ENCODE measurements around the gene RIGI. TPM values are rescaled to one million over a fixed set of nuclear protein-coding genes. Genes with fewer than 3 reads are reported as not detected.

Gene RIGI
- polyA plus RNA-seq, 1 of the 3 experiments (the other 2 are of a cell fraction): 1.5 TPM

DNA sequence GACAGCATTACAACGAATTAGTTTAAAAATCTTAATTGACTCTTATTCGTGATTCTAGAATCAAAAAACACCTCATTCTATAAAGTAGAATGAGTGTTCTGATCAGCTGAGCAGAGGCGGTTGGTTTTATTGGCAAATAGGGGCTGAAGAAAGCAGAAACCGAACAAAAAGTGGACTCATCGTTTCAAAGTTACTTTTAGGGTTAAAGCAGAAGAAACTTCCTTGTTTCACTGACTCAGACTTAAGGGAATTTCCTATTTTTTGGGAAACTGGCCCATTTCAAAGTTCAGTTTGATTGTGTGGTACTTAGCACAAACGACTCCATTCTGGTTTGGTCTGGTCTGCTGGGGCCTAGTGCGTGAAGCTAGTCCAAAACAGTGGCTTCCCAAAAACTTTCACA lies 47.8 kb upstream of the RIGI start:
- 88% methylated on average over 7 of the region's 7 CpGs for WGBS (ENCODE audit: low lambda C conversion rate)
- Histone ChIP-seq H3K79me2 (ENCODE audit: insufficient read depth) (peaks cover 41% of the 10 kb centered on the region), H4K20me1 (ENCODE audit: insufficient read depth) (peaks cover 10% of the 10 kb centered on the region; the same call in 1 of the 2 replicates), H3K4me3 (ENCODE audit: low read depth in 2 of 2, low read length in 1 of 2) (no peak overlapping the region), H3K27me3 (ENCODE audit: insufficient read depth) (no peaks in the 10 kb centered on the region), H3K9me2 (no peaks in the 10 kb centered on the region), H3K4me1 (ENCODE audit: control insufficient read depth in 1 of 2, insufficient read depth in 2 of 2, low read depth in 1 of 2, low read length in 1 of 2) (peaks cover 17 to 18% of the 10 kb centered on the region in 2 experiments; a peak in 3 of 4 replicates), H3F3A (replicated peaks; ENCODE audit: insufficient read depth) (peaks cover 4% of the 10 kb centered on the region), H3K36me3 (replicated peaks in 1 of 2; ENCODE audit: control insufficient read depth in 1 of 2, insufficient read depth in 2 of 2, low read length in 1 of 2) (peaks cover 3 to 5% of the 10 kb centered on the region in 2 experiments), H2AFZ (ENCODE audit: low read depth) (peak overlapping the region; percentile 91), H3K27ac (ENCODE audit: low read depth in 2 of 2, low read length in 1 of 2) (no peak overlapping the region), H3K9ac (no peak overlapping the region), H3K4me2 (peak overlapping the region; percentile 88; the same call in 1 of the 2 replicates), H3K9me3 (no peaks in the 10 kb centered on the region)
- TF ChIP-seq TEAD4 (IDR thresholded peaks at IDR 0.05; ENCODE audit: borderline replicate concordance, insufficient read depth) (no peak), FOXM1 (IDR thresholded peaks at IDR 0.05; ENCODE audit: low read depth) (no peak), POLR2AphosphoS5 (IDR thresholded peaks at IDR 0.05; ENCODE audit: low read depth, low read length) (no peak), RCOR1 (IDR thresholded peaks at IDR 0.05; ENCODE audit: low read length) (no peak), JUND (IDR thresholded peaks at IDR 0.05) (no peak), EZH2phosphoT487 (IDR thresholded peaks at IDR 0.05; ENCODE audit: borderline replicate concordance, low read depth) (no peak), MEF2A (IDR thresholded peaks at IDR 0.05; ENCODE audit: borderline replicate concordance, low read depth) (no peak), RFX5 (IDR thresholded peaks at IDR 0.05; ENCODE audit: low read length) (no peak), SIN3A (IDR thresholded peaks at IDR 0.05; ENCODE audit: borderline replicate concordance, low read depth, low read length) (no peak), NFIC (IDR thresholded peaks at IDR 0.05; ENCODE audit: borderline replicate concordance) (no peak)
- TF ChIP-seq, protein P1, sequence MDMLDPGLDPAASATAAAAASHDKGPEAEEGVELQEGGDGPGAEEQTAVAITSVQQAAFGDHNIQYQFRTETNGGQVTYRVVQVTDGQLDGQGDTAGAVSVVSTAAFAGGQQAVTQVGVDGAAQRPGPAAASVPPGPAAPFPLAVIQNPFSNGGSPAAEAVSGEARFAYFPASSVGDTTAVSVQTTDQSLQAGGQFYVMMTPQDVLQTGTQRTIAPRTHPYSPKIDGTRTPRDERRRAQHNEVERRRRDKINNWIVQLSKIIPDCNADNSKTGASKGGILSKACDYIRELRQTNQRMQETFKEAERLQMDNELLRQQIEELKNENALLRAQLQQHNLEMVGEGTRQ (IDR thresholded peaks at IDR 0.05; ENCODE audit: borderline replicate concordance, low read depth, low read length): no peak
- TF ChIP-seq, protein P2, sequence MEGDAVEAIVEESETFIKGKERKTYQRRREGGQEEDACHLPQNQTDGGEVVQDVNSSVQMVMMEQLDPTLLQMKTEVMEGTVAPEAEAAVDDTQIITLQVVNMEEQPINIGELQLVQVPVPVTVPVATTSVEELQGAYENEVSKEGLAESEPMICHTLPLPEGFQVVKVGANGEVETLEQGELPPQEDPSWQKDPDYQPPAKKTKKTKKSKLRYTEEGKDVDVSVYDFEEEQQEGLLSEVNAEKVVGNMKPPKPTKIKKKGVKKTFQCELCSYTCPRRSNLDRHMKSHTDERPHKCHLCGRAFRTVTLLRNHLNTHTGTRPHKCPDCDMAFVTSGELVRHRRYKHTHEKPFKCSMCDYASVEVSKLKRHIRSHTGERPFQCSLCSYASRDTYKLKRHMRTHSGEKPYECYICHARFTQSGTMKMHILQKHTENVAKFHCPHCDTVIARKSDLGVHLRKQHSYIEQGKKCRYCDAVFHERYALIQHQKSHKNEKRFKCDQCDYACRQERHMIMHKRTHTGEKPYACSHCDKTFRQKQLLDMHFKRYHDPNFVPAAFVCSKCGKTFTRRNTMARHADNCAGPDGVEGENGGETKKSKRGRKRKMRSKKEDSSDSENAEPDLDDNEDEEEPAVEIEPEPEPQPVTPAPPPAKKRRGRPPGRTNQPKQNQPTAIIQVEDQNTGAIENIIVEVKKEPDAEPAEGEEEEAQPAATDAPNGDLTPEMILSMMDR (IDR thresholded peaks at IDR 0.05): no peak
- TF ChIP-seq, protein P3, sequence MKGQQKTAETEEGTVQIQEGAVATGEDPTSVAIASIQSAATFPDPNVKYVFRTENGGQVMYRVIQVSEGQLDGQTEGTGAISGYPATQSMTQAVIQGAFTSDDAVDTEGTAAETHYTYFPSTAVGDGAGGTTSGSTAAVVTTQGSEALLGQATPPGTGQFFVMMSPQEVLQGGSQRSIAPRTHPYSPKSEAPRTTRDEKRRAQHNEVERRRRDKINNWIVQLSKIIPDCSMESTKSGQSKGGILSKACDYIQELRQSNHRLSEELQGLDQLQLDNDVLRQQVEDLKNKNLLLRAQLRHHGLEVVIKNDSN (IDR thresholded peaks at IDR 0.05; ENCODE audit: borderline replicate concordance, low read depth): no peak
- TF ChIP-seq, protein P4, sequence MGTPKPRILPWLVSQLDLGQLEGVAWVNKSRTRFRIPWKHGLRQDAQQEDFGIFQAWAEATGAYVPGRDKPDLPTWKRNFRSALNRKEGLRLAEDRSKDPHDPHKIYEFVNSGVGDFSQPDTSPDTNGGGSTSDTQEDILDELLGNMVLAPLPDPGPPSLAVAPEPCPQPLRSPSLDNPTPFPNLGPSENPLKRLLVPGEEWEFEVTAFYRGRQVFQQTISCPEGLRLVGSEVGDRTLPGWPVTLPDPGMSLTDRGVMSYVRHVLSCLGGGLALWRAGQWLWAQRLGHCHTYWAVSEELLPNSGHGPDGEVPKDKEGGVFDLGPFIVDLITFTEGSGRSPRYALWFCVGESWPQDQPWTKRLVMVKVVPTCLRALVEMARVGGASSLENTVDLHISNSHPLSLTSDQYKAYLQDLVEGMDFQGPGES (IDR thresholded peaks at IDR 0.05; ENCODE audit: low read depth, low read length): no peak
- TF ChIP-seq, protein P5, sequence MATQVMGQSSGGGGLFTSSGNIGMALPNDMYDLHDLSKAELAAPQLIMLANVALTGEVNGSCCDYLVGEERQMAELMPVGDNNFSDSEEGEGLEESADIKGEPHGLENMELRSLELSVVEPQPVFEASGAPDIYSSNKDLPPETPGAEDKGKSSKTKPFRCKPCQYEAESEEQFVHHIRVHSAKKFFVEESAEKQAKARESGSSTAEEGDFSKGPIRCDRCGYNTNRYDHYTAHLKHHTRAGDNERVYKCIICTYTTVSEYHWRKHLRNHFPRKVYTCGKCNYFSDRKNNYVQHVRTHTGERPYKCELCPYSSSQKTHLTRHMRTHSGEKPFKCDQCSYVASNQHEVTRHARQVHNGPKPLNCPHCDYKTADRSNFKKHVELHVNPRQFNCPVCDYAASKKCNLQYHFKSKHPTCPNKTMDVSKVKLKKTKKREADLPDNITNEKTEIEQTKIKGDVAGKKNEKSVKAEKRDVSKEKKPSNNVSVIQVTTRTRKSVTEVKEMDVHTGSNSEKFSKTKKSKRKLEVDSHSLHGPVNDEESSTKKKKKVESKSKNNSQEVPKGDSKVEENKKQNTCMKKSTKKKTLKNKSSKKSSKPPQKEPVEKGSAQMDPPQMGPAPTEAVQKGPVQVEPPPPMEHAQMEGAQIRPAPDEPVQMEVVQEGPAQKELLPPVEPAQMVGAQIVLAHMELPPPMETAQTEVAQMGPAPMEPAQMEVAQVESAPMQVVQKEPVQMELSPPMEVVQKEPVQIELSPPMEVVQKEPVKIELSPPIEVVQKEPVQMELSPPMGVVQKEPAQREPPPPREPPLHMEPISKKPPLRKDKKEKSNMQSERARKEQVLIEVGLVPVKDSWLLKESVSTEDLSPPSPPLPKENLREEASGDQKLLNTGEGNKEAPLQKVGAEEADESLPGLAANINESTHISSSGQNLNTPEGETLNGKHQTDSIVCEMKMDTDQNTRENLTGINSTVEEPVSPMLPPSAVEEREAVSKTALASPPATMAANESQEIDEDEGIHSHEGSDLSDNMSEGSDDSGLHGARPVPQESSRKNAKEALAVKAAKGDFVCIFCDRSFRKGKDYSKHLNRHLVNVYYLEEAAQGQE (IDR thresholded peaks at IDR 0.05; ENCODE audit: low read depth, low read length): no peak
- POLR2A ChIA-PET: interaction anchor here (0.9 kb wide), 1 partner anchor 22 kb away, joined by 3 read pairs; the partner anchor contains the start of genes SMIM27 and TOPORS
- DNase-seq: no peak
- CTCF ChIA-PET: interaction anchor here (0.9 to 20.6 kb wide), 10 partner anchors 8 to 451 kb away, joined by 3 to 620 read pairs (median 5); partner anchors contain the start of genes ACO1, DNAJA1 and TOPORS

Data from SK-N-SH (cell line).